Posterior cingulate gyrus (tissue), 11 donors: ENCODE results near the gene LUZP2.

Experiments
- DNase-seq, 10 donors: peaks; one replicate each; pipeline versions ENCODE4 v3.0.0 to v3.0.0-alpha.2; 2020 to 2021; ENCODE audit warnings: mixed read lengths in 3 of 10
- intact Hi-C: fragments of 100-400 bp; cut with DNase I; formaldehyde crosslinking; loops from one replicate; pipeline ENCODE4 v1.15.1; 2023

LUZP2 gene

GRCh38 chr11:25039165-25039564 is 542.3 kb downstream of the LUZP2 start:
- DNase-seq = peak in 1 of 10 donors; percentile 63
- intact Hi-C loops = no loop called here

DNA sequence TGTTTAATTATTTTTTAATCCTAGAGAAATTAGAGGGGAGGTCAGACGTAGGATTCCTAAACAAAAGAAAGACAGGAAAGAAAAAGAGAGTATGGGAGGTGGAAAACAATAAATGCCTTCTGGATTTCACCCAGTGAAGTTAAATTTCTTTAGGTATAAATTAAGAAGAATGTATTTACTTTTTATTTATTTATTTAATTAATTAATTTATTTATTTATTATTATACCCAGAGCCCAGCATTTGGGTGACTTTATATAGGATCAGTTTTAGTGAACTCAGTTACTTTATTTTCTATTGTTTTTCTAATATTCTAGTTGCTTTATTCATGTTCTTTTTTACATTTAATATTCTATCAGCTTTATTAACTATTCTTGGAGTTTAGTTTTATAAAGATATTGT is 551.8 kb downstream of the LUZP2 start:
- intact Hi-C loops = no loop called here
- DNase-seq = no peak

DNA sequence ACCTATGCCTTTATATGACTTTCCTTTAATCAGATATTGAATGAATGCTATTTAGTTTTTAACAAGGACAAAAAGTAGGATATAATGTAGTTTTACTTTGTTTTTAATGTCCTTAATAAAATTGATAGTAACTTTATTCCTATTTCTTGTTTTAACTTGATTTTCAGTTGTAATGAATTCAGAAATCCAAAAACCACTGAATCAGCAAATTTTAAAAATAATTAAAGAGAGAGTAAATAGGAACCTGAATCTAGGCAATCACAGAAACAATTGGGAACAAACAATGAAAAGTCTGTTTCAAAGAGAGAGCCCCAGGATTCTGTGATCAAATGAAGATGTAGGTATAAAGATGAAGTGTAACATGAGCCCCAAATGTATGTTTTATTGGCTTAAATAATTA is 556.0 kb downstream of the LUZP2 start:
- no peak for DNase-seq
- intact Hi-C loops = no loop called here

DNA sequence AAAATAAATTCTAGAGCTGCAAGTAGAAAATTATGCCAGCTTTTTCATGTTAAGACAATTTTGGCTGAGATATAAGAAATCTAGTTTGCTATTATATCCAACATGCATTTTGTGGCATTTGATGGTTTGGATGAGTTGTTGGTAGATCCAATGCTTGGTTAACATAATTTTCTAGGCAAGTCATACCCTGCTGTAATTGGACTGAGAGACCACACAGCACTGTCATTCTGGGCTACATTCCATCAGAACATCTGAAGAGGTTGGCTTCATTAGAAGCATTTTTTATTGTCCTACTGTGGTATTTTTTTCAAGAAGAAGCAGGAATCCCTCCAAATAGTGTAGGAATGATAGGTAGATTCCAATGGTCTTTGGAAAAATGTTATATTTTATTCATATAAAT is 561.0 kb downstream of the LUZP2 start:
- DNase-seq = no peak
- intact Hi-C loops = no loop called here

GRCh38 chr11:25065746-25066145 is 568.9 kb downstream of the LUZP2 start:
- intact Hi-C loops = no loop called here

GRCh38 chr11:25066706-25067105 is 569.9 kb downstream of the LUZP2 start:
- no peak for DNase-seq
- intact Hi-C loops = no loop called here

More at GRCh38 chr11:25065746-25066145, 568.9 kb downstream of the LUZP2 start:
- DNase-seq = no peak

DNA sequence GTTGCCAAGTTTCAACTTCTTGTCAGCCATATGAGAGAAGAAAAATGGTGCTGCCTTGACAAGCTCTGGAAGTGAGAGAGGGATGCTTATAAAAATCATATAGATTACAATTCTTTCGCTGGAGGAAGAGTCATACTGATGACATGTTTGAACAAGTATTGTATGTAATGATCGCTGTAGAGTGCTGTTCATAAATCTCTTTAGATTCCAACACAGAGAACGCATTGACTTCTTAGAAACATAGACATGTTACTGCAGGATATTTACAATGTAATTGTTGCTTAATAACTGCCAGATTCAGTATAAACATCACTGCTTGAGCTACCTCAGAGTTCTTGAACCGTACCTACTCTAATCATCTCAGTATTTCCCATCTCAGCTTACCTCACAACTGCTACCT is 571.6 kb downstream of the LUZP2 start:
- DNase-seq = no peak
- intact Hi-C loops = no loop called here

DNA sequence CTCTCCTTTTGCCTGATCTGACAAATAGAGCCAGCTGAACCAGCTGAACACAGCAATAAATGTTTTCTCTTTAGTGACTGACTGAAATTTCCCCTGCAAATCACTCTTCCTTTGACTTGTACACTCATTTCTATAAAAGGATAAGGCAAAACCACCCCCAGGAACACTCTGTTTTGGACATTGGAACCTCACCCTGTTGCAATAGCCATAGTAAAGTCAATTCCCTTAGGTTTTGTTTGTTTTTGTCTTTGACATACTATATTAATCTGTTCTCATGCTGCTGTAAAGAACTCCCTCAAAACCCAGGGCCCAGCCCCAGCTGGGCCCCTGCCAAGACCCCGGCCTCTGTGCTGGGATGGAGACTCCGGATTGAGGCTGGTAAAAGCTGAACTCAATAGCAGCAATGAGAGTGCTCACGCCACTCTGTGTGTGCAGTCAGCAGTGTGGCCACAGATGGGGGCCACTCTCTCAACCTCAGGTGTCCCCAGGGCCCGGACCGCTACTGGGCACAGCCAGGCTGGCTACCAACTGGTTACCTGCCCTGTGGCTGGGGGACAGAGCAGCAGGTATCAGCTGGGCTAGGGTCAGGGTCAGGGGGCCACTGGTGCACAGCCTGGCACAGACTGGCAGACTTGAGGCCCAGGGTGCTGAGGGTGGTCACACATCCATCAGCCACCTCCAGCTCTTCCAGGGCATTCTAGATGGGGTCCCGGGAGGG is 597.4 kb downstream of the LUZP2 start:
- peak in 4 of 10 donors; percentile 16 to 71 (median 52) for DNase-seq
- intact Hi-C loops = no loop called here

DNA sequence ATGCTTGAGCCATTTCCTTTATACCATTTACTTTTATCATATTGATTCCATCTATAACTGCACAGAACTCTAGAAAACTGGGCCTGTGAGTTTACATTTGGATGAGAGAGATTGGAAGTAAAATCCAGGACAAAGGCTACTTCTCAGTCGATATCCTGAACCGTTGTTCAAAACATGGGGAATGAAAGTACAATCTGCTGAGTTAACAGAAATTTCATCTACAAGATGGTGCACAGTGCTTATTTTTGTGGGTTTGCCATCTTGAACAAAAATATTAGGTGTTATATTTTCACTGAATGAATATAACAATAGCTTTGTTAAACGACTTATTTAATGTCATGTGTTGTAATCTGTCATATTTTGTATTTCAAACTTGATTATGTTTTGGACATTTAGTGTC is 622.6 kb downstream of the LUZP2 start:
- DNase-seq = no peak
- intact Hi-C loops = no loop called here
